ENCODE data around the gene CEACAM7.

Gene CEACAM7

GRCh38 chr19:41707502-41707812, 19.4 kb upstream of the CEACAM7 start:
- no peak for DNase-seq (ENCODE audit: low spot score)
- in situ Hi-C loops (cut with MboI; ENCODE audit: low pct_unique_long_range_greater_than_20kb, low sequenced_read_pairs, unreplicated experiment), result no loop called here

GRCh38 chr19:41706741-41707501, 18.9 kb upstream of the CEACAM7 start:
- DNase-seq (ENCODE audit: low spot score), result peak; percentile 85
- in situ Hi-C loops (cut with MboI; ENCODE audit: low pct_unique_long_range_greater_than_20kb, low sequenced_read_pairs, unreplicated experiment), result no loop called here
- peak; percentile 75 for TF ChIP-seq CTCF (IDR thresholded peaks at IDR 0.05; ENCODE audit: extremely low read depth, insufficient read depth, missing control alignments)

More at GRCh38 chr19:41707502-41707812, 19.4 kb upstream of the CEACAM7 start:
- no peak for TF ChIP-seq CTCF (IDR thresholded peaks at IDR 0.05; ENCODE audit: extremely low read depth, insufficient read depth, missing control alignments)

GRCh38 chr19:41705393-41706174, 17.5 kb upstream of the CEACAM7 start:
- no peak for DNase-seq (ENCODE audit: low spot score)
- in situ Hi-C loops (cut with MboI; ENCODE audit: low pct_unique_long_range_greater_than_20kb, low sequenced_read_pairs, unreplicated experiment), result no loop called here
- TF ChIP-seq CTCF (IDR thresholded peaks at IDR 0.05; ENCODE audit: extremely low read depth, insufficient read depth, missing control alignments), result no peak

DNA sequence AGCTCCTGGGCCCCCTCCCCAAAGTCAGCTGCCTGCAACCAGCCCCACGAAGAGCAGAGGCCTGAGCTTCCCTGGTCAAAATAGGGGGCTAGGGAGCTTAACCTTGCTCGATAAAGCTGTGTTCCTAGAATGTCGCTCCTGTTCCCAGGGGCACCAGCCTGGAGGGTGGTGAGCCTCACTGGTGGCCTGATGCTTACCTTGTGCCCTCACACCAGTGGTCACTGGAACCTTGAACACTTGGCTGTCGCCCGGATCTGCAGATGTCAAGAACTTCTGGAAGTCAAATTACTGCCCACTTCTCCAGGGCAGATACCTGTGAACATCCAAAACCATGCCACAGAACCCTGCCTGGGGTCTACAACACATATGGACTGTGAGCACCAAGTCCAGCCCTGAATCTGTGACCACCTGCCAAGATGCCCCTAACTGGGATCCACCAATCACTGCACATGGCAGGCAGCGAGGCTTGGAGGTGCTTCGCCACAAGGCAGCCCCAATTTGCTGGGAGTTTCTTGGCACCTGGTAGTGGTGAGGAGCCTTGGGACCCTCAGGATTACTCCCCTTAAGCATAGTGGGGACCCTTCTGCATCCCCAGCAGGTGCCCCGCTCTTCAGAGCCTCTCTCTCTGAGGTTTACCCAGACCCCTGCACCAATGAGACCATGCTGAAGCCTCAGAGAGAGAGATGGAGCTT, 15.7 kb upstream of the CEACAM7 start:
- in situ Hi-C loops (cut with MboI; ENCODE audit: low pct_unique_long_range_greater_than_20kb, low sequenced_read_pairs, unreplicated experiment), result no loop called here
- DNase-seq (ENCODE audit: low spot score), result no peak
- no peak for TF ChIP-seq CTCF (IDR thresholded peaks at IDR 0.05; ENCODE audit: extremely low read depth, insufficient read depth, missing control alignments)

DNA sequence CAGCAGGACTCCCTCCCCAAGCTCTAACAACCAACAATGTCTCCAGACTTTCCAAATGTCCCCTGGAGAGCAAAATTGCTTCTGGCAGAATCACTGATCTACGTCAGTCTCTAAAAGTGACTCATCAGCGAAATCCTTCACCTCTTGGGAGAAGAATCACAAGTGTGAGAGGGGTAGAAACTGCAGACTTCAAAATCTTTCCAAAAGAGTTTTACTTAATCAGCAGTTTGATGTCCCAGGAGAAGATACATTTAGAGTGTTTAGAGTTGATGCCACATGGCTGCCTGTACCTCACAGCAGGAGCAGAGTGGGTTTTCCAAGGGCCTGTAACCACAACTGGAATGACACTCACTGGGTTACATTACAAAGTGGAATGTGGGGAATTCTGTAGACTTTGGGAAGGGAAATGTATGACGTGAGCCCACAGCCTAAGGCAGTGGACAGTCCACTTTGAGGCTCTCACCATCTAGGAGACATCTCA, 14.1 kb upstream of the CEACAM7 start:
- TF ChIP-seq CTCF (IDR thresholded peaks at IDR 0.05; ENCODE audit: extremely low read depth, insufficient read depth, missing control alignments), result no peak
- DNase-seq (ENCODE audit: low spot score), result no peak
- in situ Hi-C loops (cut with MboI; ENCODE audit: low pct_unique_long_range_greater_than_20kb, low sequenced_read_pairs, unreplicated experiment), result no loop called here

DNA sequence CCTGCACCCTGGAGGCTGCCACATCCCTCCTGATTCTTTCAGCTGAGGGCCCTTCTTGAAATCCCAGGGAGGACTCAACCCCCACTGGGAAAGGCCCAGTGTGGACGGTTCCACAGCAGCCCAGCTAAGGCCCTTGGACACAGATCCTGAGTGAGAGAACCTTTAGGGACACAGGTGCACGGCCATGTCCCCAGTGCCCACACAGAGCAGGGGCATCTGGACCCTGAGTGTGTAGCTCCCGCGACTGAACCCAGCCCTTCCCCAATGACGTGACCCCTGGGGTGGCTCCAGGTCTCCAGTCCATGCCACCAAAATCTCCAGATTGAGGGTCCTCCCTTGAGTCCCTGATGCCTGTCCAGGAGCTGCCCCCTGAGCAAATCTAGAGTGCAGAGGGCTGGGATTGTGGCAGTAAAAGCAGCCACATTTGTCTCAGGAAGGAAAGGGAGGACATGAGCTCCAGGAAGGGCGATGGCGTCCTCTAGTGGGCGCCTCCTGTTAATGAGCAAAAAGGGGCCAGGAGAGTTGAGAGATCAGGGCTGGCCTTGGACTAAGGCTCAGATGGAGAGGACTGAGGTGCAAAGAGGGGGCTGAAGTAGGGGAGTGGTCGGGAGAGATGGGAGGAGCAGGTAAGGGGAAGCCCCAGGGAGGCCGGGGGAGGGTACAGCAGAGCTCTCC, 13.5 kb upstream of the CEACAM7 start:
- peak; percentile 44 for TF ChIP-seq CTCF (IDR thresholded peaks at IDR 0.05; ENCODE audit: extremely low read depth, insufficient read depth, missing control alignments)
- in situ Hi-C loops (cut with MboI; ENCODE audit: low pct_unique_long_range_greater_than_20kb, low sequenced_read_pairs, unreplicated experiment), result no loop called here
- DNase-seq (ENCODE audit: low spot score), result no peak

All from GM13977 (cell line).